C4-2B (cell line): ENCODE measurements around the gene NDP.
A peak's percentile ranks its signal among the peaks of the same experiment; 100 is the strongest.

Experiments used
- H3K27ac ChIP-seq: fragments of 450-650 bp; 2 replicates; pipeline ENCODE4 v1.5.1; 2017
- CTCF ChIP-seq: fragments of 450-650 bp; conservative IDR thresholded peaks from 2 replicates; pipeline ENCODE4 v1.5.1; 2017; ENCODE audit warnings: mild to moderate bottlenecking
- ZFX ChIP-seq: fragments of 450-650 bp; IDR thresholded peaks from 2 replicates; pipeline ENCODE4 v1.6.1; 2017

NDP gene

GRCh38 chrX:43910012-43910411 lies 63.2 kb downstream of the NDP start:
- no peak for TF ChIP-seq CTCF
- peak overlapping the region; percentile 61; the same call in 1 of the 2 replicates for H3K27ac ChIP-seq

- TF ChIP-seq ZFX (no peak), CTCF (no peak)
- no peak overlapping the region for H3K27ac ChIP-seq
Observed at GRCh38 chrX:43909141-43909540, 64.0 kb downstream of the NDP start.

- TF ChIP-seq CTCF (no peak), ZFX (no peak)
- H3K27ac ChIP-seq: no peak overlapping the region
Observed at GRCh38 chrX:43899878-43900815, 73.0 kb downstream of the NDP start.
